Trophoblast cell (in vitro differentiated cells and primary cell): ENCODE data around the gene ADAMTSL3.
"Not testable (repeated sequence)": the region's sequence is repeated elsewhere in the genome, so short reads cannot be mapped to it uniquely, and the experiment has no call there.

ENCODE experiments used
- DNase-seq, 2 donors: peaks; one replicate each; pipeline ENCODE4 v3.0.0-alpha.2; 2016
- H2AFZ ChIP-seq: 2 replicates; pipeline ENCODE4 v1.6.1; 2013; ENCODE audit warnings: low read length, moderate library complexity, mild to moderate bottlenecking; ENCODE audit not compliant: insufficient read depth, poor library complexity
- H2AK5ac ChIP-seq: 2 replicates; pipeline ENCODE4 v1.6.1; 2013; ENCODE audit warnings: mild to moderate bottlenecking, low read length
- H2BK120ac ChIP-seq: 2 replicates; pipeline ENCODE4 v1.6.1; 2013; ENCODE audit warnings: low read length, mild to moderate bottlenecking, moderate library complexity; ENCODE audit not compliant: insufficient read depth, poor library complexity
- H2BK12ac ChIP-seq: 2 replicates; pipeline ENCODE4 v1.6.1; 2013; ENCODE audit warnings: mild to moderate bottlenecking, low read length, moderate library complexity
- H2BK5ac ChIP-seq: 2 replicates; pipeline ENCODE4 v1.6.1; 2013; ENCODE audit warnings: low read length, low read depth, moderate library complexity, mild to moderate bottlenecking; ENCODE audit not compliant: poor library complexity
- H3K14ac ChIP-seq: 2 replicates; pipeline ENCODE4 v1.6.1; 2013; ENCODE audit warnings: mild to moderate bottlenecking, low read length
- H3K18ac ChIP-seq: 2 replicates; pipeline ENCODE4 v1.6.1; 2013; ENCODE audit warnings: mild to moderate bottlenecking, low read length
- H3K23ac ChIP-seq: 2 replicates; pipeline ENCODE4 v1.6.1; 2013; ENCODE audit warnings: low read length
- H3K27ac ChIP-seq: 2 replicates; pipeline ENCODE4 v1.5.1; 2013; ENCODE audit warnings: low read depth, mild to moderate bottlenecking, inconsistent platforms, low read length, moderate library complexity
- H3K27me3 ChIP-seq: 2 replicates; pipeline ENCODE4 v1.6.1; 2013; ENCODE audit warnings: inconsistent platforms, mild to moderate bottlenecking, low read length, moderate library complexity; ENCODE audit not compliant: insufficient read depth
- H3K36me3 ChIP-seq, 2 experiments: 1 replicate in 1 of 2; 2 replicates in 1 of 2; pipeline ENCODE4 v1.6.1; 2013; ENCODE audit warnings: low read length in 2 of 2, mild to moderate bottlenecking in 2 of 2, moderate library complexity in 1 of 2; ENCODE audit not compliant: insufficient read depth in 2 of 2, control insufficient read depth in 1 of 2
- H3K4ac ChIP-seq: 2 replicates; pipeline ENCODE4 v1.6.1; 2013; ENCODE audit warnings: low read depth, mild to moderate bottlenecking, low read length, moderate library complexity
- H3K4me1 ChIP-seq, 2 experiments: 1 replicate in 1 of 2; 2 replicates in 1 of 2; pipeline ENCODE4 v1.6.1; 2013; ENCODE audit warnings: low read length in 2 of 2, mild to moderate bottlenecking in 2 of 2, moderate library complexity in 1 of 2; ENCODE audit not compliant: insufficient read depth in 2 of 2, control insufficient read depth in 1 of 2
- H3K4me2 ChIP-seq: 2 replicates; pipeline ENCODE4 v1.6.1; 2013; ENCODE audit warnings: inconsistent platforms, mild to moderate bottlenecking, low read length, moderate library complexity
- H3K4me3 ChIP-seq: 2 replicates; pipeline ENCODE4 v1.5.1; 2013; ENCODE audit warnings: mild to moderate bottlenecking, low read depth, low read length, inconsistent platforms
- H3K79me1 ChIP-seq: one replicate; pipeline ENCODE4 v1.6.1; 2013; ENCODE audit warnings: low read length
- H3K79me2 ChIP-seq: 2 replicates; pipeline ENCODE4 v1.6.1; 2013; ENCODE audit warnings: low read length, mild to moderate bottlenecking; ENCODE audit not compliant: control insufficient read depth, insufficient read depth, poor library complexity
- H3K9ac ChIP-seq: 2 replicates; pipeline ENCODE4 v1.6.1; 2013; ENCODE audit warnings: mild to moderate bottlenecking, low read length
- H3K9me3 ChIP-seq: 2 replicates; pipeline ENCODE4 v1.6.1; 2013; ENCODE audit warnings: low read depth, mild to moderate bottlenecking, control low read depth, inconsistent platforms, low read length; ENCODE audit not compliant: insufficient read depth
- H4K12ac ChIP-seq: 2 replicates; pipeline ENCODE4 v1.6.1; 2013; ENCODE audit warnings: low read depth, mild to moderate bottlenecking, low read length, moderate library complexity
- H4K8ac ChIP-seq: 2 replicates; pipeline ENCODE4 v1.6.1; 2013; ENCODE audit warnings: low read depth, mild to moderate bottlenecking, low read length, moderate library complexity
- H4K91ac ChIP-seq: one replicate; pipeline ENCODE4 v1.6.1; 2013; ENCODE audit warnings: low read depth, mild to moderate bottlenecking, low read length, moderate library complexity
- WGBS: extraction: QIAGEN DNeasy Blood & Tissue Kit; methylation state at CpG from one replicate; pipeline ENCODE4 v1.1.7; 2013; ENCODE audit warnings: missing lambda C conversion rate; ENCODE audit not compliant: insufficient read length, insufficient coverage; ENCODE audit errors: extremely low coverage; 5-methylcytosine and 5-hydroxymethylcytosine counted together

The ADAMTSL3 gene

DNA sequence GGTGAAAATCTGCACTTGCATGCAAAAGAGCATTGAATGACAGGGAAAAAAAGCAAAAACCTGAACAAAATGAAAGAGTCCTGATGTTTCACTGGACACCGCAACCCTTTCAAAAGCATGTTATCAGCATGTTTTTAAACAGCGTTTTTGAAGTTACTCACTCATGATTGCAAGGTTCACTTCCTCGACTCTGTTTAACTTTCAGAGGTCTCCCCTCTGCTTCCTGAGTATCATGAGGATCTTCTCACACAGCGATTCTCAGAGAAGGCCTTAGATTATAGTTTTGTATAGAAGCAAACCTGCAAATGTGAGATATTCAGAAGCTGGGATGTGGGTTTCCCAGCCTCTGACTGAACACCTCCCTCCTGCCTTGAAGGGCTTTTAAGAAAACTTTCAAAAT lies 395.6 kb downstream of the ADAMTSL3 start:
- not testable (repeated sequence) for H3K36me3 ChIP-seq

DNA sequence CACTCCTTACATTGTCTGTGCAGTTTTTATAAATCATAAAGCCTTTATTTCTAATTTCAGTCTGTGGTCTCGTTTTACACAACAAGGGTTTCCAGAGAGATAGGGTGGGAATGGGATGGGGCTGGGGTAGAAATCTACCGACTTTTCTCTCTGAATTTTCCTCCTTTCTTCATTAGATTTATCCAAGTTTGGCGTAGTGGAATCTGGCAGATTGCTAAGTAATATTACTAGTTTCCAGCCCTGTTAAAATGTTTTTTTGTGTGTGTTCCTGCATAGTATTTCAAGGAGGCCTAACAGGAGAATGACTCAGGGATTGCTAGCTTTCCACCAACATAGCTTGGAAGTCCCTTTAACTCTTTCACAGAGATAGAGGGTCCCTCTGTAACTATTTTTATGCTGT lies 396.2 kb downstream of the ADAMTSL3 start:
- H4K12ac ChIP-seq = no peak overlapping the region

More for the DNA sequence above, 395.6 kb downstream of the ADAMTSL3 start:
- not testable (repeated sequence) for H3K79me1 ChIP-seq, H3K27ac ChIP-seq, H3K79me2 ChIP-seq, H4K91ac ChIP-seq, H3K4me2 ChIP-seq, H3K27me3 ChIP-seq, H2AK5ac ChIP-seq, H3K4ac ChIP-seq, H2BK12ac ChIP-seq, H2BK5ac ChIP-seq, H3K14ac ChIP-seq, H2BK120ac ChIP-seq, H3K9me3 ChIP-seq, H3K9ac ChIP-seq, H3K18ac ChIP-seq, H4K12ac ChIP-seq, H3K23ac ChIP-seq, H3K4me1 ChIP-seq, H3K4me3 ChIP-seq, DNase-seq, H2AFZ ChIP-seq, H4K8ac ChIP-seq
- no CpG with 5 or more reads among the region's 4 CpGs for WGBS

DNA sequence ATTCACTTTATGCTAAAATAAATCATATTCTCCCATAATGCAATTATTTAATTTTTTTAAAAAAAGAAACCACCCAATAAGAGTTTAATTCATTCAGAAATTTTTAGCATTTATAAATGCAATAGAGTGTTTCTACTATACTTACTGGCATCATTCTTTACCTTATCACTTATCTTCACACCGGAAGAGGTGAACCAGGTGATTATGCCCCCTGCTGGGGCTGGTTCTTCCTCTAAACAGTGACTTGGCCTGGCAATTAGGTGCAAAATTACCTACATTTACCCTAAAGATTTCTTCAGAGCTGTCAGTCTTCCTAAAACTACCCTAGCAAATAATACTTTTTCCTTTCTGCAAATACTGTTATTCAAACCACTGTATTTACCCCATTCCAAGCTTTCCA lies 397.2 kb downstream of the ADAMTSL3 start:
- not testable (repeated sequence) for H3K79me1 ChIP-seq
- no CpG with 5 or more reads among the region's 1 CpG for WGBS

More for the DNA sequence above, 396.2 kb downstream of the ADAMTSL3 start:
- Histone ChIP-seq H2AFZ (no peak overlapping the region), H3K36me3 (no peaks in the 10 kb centered on the region), H2BK5ac (no peak overlapping the region), H2AK5ac (no peak overlapping the region), H3K4me2 (no peak overlapping the region), H3K4ac (no peak overlapping the region), H3K23ac (no peak overlapping the region), H3K14ac (no peak overlapping the region), H3K4me3 (no peak overlapping the region), H3K27ac (no peak overlapping the region), H3K9me3 (no peaks in the 10 kb centered on the region), H4K91ac (no peak overlapping the region), H3K27me3 (no peaks in the 10 kb centered on the region), H3K79me1 (no peaks in the 10 kb centered on the region), H4K8ac (no peak overlapping the region), H3K9ac (no peak overlapping the region), H3K18ac (no peak overlapping the region), H2BK120ac (no peak overlapping the region), H3K4me1 (no peaks in the 10 kb centered on the region), H2BK12ac (no peak overlapping the region), H3K79me2 (no peaks in the 10 kb centered on the region)
- no CpG with 5 or more reads among the region's 3 CpGs for WGBS
- DNase-seq = no peak

DNA sequence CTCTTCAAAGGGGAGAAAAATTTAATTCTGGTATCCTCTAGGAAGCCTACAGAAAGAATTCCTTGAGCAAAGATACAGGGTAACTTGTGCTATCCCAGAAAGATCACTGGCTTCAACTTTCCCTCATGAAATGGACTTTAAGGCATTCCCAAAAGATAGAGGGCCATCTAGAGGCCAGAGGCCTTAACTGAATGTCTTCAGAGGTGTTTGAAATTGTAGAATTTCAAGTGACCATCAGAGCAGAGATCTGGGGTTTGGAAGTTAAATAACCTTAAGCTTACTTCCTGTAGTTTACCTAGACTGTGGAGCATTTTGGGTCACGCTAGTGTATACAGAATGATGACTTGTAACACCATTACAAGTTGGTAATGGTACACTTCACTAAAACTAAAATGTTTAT lies 400.6 kb downstream of the ADAMTSL3 start:
- WGBS = no CpG with 5 or more reads among the region's 1 CpG
- not testable (repeated sequence) for H2BK120ac ChIP-seq, H3K79me2 ChIP-seq, H4K12ac ChIP-seq, H3K27ac ChIP-seq, H3K14ac ChIP-seq, H3K9ac ChIP-seq, H3K79me1 ChIP-seq, H2BK12ac ChIP-seq, H3K9me3 ChIP-seq, H4K91ac ChIP-seq, H3K23ac ChIP-seq, H3K18ac ChIP-seq, H2AK5ac ChIP-seq, H3K27me3 ChIP-seq, H4K8ac ChIP-seq, H3K4me2 ChIP-seq, H2BK5ac ChIP-seq, H2AFZ ChIP-seq, H3K36me3 ChIP-seq, DNase-seq, H3K4ac ChIP-seq, H3K4me1 ChIP-seq, H3K4me3 ChIP-seq

More for the DNA sequence above, 397.2 kb downstream of the ADAMTSL3 start:
- H4K12ac ChIP-seq, H2BK5ac ChIP-seq, H3K27me3 ChIP-seq, H4K91ac ChIP-seq, H2BK120ac ChIP-seq, H3K27ac ChIP-seq, H2AK5ac ChIP-seq, H3K14ac ChIP-seq, H3K9me3 ChIP-seq, H3K4ac ChIP-seq, H3K79me2 ChIP-seq, H3K4me1 ChIP-seq, H3K36me3 ChIP-seq, H3K18ac ChIP-seq, H4K8ac ChIP-seq, H3K4me2 ChIP-seq, H3K23ac ChIP-seq, H3K4me3 ChIP-seq, H3K9ac ChIP-seq, H2BK12ac ChIP-seq, H2AFZ ChIP-seq, DNase-seq: not testable (repeated sequence)
